Measurements from ENCODE around the gene ADGRA1.

ADGRA1 gene, protein sequence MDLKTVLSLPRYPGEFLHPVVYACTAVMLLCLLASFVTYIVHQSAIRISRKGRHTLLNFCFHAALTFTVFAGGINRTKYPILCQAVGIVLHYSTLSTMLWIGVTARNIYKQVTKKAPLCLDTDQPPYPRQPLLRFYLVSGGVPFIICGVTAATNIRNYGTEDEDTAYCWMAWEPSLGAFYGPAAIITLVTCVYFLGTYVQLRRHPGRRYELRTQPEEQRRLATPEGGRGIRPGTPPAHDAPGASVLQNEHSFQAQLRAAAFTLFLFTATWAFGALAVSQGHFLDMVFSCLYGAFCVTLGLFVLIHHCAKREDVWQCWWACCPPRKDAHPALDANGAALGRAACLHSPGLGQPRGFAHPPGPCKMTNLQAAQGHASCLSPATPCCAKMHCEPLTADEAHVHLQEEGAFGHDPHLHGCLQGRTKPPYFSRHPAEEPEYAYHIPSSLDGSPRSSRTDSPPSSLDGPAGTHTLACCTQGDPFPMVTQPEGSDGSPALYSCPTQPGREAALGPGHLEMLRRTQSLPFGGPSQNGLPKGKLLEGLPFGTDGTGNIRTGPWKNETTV

GRCh38 chr10:133087679-133088178, at the start of gene ADGRA1:
TSS of gene ADGRA1 (plus strand) at chr10:133087924. CDS start at chr10:133088910, 986 bp downstream.
- no peak for TF ChIP-seq ZNF274 (IDR thresholded peaks at IDR 0.05; ENCODE audit: low read depth, low read length)
- H3K4me3 ChIP-seq (ENCODE audit: low read length): no peak within 1 kb of the TSS

- no peak overlapping the region for H3K4me3 ChIP-seq (ENCODE audit: low read length)
- no peak for TF ChIP-seq ZNF274 (IDR thresholded peaks at IDR 0.05; ENCODE audit: low read depth, low read length)
These were observed 49.5 kb upstream of the ADGRA1 start for GRCh38 chr10:133038036-133038823.

GRCh38 chr10:133039107-133039802, 48.5 kb upstream of the ADGRA1 start:
- no peak for TF ChIP-seq ZNF274 (IDR thresholded peaks at IDR 0.05; ENCODE audit: low read depth, low read length)
- no peak overlapping the region for H3K4me3 ChIP-seq (ENCODE audit: low read length)

- no peak for TF ChIP-seq ZNF274 (IDR thresholded peaks at IDR 0.05; ENCODE audit: low read depth, low read length)
- no peak overlapping the region for H3K4me3 ChIP-seq (ENCODE audit: low read length)
These were observed 47.9 kb upstream of the ADGRA1 start for GRCh38 chr10:133039803-133040165.

- no peak overlapping the region for H3K4me3 ChIP-seq (ENCODE audit: low read length)
- TF ChIP-seq ZNF274 (IDR thresholded peaks at IDR 0.05; ENCODE audit: low read depth, low read length): no peak
These were observed 47.5 kb upstream of the ADGRA1 start for GRCh38 chr10:133040198-133040597.

DNA sequence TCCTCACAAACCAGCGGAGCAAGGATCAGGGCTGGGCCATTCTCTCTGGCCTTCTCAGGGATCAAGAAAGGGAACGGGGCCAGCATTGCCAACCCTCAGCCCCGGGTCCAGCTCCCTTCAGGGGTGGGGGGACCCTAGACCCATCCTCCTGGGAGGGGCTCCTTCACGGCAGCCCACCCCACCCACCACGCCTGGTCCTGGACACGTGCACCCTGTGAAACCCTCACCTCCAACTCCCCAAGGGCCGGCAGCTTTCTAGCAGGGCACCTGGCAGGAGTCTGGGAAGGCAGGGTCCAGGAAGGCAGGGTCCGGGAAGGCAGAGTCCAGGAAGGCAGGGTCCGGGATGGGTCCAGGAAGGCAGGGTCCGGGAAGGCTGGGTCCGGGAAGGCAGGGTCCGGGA, 46.6 kb upstream of the ADGRA1 start:
- no peak for TF ChIP-seq ZNF274 (IDR thresholded peaks at IDR 0.05; ENCODE audit: low read depth, low read length)
- no peak overlapping the region for H3K4me3 ChIP-seq (ENCODE audit: low read length)

GRCh38 chr10:133042061-133042460, 45.7 kb upstream of the ADGRA1 start:
- H3K4me3 ChIP-seq (ENCODE audit: low read length): no peak overlapping the region
- no peak for TF ChIP-seq ZNF274 (IDR thresholded peaks at IDR 0.05; ENCODE audit: low read depth, low read length)

- H3K4me3 ChIP-seq (ENCODE audit: low read length): no peak overlapping the region
- TF ChIP-seq ZNF274 (IDR thresholded peaks at IDR 0.05; ENCODE audit: low read depth, low read length): no peak
These were observed 44.9 kb upstream of the ADGRA1 start for GRCh38 chr10:133042816-133043215.

- no peak overlapping the region for H3K4me3 ChIP-seq (ENCODE audit: low read length)
- no peak for TF ChIP-seq ZNF274 (IDR thresholded peaks at IDR 0.05; ENCODE audit: low read depth, low read length)
These were observed 44.0 kb upstream of the ADGRA1 start for GRCh38 chr10:133043541-133044225.

DNA sequence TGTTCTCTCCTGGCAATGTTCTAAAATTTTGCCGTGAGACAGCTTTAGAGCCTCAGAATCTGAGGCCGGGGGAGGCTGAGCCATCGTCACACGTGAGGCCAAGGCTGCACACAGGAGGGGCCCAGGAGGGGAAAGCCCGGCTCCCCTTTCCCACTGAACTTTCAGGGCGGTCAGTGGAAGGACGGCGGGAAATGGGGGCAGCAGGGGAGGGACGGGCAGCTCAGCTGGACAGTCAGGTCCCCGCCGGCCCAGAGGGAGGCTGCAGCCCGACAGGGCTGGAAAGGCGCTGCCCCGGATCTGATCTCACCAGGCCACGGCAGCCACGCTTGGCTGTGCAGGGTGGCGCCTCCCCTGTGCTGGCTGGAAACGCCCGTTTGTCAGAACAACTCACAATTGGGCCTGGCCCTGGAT, 43.3 kb upstream of the ADGRA1 start:
- H3K4me3 ChIP-seq (ENCODE audit: low read length): no peak overlapping the region
- no peak for TF ChIP-seq ZNF274 (IDR thresholded peaks at IDR 0.05; ENCODE audit: low read depth, low read length)

GRCh38 chr10:133045556-133046389, 42.0 kb upstream of the ADGRA1 start:
- TF ChIP-seq ZNF274 (IDR thresholded peaks at IDR 0.05; ENCODE audit: low read depth, low read length): no peak
- no peak overlapping the region for H3K4me3 ChIP-seq (ENCODE audit: low read length)

DNA sequence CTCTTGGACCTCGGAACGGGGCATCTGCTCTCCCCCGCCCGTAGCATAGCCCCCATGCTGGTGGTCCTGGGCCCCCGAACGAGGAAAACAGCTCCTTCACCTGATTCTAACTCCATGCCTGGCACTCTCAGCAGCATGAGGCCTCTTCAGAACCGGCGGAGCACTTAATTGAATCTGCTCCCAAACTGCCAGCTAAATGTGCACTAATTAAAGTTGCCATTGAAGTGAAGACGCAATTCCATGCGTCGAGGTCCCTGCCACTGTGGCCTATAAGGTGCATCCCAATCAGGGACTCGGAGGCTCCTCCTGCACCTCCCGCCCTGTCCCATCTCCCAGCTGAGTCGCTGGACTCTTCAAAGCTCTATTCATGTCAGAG, 41.3 kb upstream of the ADGRA1 start:
- no peak overlapping the region for H3K4me3 ChIP-seq (ENCODE audit: low read length)
- TF ChIP-seq ZNF274 (IDR thresholded peaks at IDR 0.05; ENCODE audit: low read depth, low read length): no peak
